Right ventricle myocardium inferior (tissue), 1 donor: ENCODE data around the gene P3H1. TPM values are rescaled to one million over a fixed set of nuclear protein-coding genes. Genes with fewer than 3 reads are reported as not detected.
"Not testable (repeated sequence)": the region's sequence is repeated elsewhere in the genome, so short reads cannot be mapped to it uniquely, and the experiment has no call there.

Source experiments
- ATAC-seq: fragments of 200-7000 bp; cut with Tn5 transposase; one replicate; pipeline ENCODE4 v1.9.1; 2020; ENCODE audit warnings: mild to moderate bottlenecking, moderate library complexity
- DNase-seq: peaks from one replicate; pipeline ENCODE4 v3.0.0; 2021; ENCODE audit errors: missing footprints
- intact Hi-C: fragments of 100-400 bp; cut with DNase I; formaldehyde crosslinking; loops from one replicate; pipeline ENCODE4 v1.11.0; 2022
- total RNA-seq: library from RNA; stranded (reverse); fragmentation: NEBNext Ultra II Directional; extraction: Animal tissue kit (Norgen Biotek cat#: 25700); gene quantifications from one replicate; pipeline ENCODE4 v1.2.1, GENCODE V29; 2021
- donor health status: DM: no; HTN: yes; CAD: no; lungs with severe emphysema.

The P3H1 gene
- total RNA-seq, 1 donor from 2014 or later, result 9.3 TPM

DNA sequence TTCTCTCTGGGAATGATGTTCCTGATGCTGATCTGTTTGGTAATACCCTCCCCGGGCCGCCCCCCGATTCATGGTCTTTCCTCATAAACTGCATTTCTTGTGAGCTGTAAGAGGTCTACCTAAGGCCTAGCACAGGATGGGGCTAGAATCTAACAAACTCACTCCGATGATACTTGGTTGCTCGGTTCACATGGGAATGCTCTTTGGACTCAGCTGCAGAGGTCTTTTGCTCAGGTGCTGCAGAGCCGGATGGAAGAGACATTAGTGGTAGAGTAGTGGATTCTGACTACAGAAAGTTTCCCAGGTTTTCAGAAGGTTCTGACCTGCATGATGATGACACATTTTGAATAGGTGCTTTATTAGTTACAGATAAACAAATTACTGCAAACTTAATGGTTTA is 9.7 kb upstream of the P3H1 start:
- intact Hi-C loops, result no loop called here
- DNase-seq, result no peak
- no peak for ATAC-seq

DNA sequence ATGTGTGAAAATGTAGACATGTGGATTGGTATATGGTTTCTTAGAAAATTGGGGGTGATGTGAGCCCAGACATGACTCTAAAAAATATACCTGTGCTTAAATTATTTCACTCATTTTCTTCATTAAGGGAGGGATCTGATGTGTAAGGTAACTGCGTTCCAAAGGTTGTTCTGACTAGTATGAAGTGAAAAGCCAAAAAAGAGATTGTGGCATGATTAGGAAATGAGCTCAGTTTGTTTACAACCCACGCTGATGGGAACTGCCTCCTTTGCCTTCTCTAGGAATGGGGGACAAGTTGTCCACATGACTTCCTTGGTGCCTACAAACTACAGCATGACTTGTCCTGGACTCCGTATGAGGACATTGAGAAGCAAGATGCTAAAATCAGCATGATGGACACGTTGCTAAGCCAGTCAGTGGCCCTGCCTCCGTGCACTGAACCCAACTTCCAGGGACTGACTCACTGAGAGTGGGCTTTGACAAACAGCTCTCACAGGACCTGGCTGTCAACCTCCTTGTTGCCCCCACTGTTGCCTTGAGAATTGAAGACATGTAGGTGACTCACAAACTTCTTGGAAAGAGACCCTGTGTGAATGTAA is 8.2 kb upstream of the P3H1 start:
- ATAC-seq (no peak), DNase-seq (no peak)
- intact Hi-C loops, result no loop called here

DNA sequence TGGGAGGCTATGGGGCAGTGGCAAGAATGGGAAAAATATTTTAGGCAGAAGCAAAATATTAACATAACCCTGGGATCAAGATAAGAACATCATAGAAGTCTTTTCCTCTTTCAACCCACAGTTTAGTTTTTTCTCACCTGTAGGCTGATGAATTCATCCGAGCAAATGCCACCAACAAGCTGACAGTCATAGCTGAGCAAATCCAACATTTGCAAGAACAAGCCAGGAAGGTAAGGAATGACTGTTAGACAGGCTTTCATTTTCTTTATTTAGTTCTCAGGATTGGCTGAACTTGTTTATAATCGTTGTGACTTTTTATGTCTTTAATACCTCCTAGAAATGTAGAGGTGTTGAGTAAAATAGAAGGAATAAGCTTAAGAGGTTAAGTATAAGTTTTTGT is 6.6 kb upstream of the P3H1 start:
- DNase-seq, result no peak
- ATAC-seq, result no peak
- intact Hi-C loops, result no loop called here

DNA sequence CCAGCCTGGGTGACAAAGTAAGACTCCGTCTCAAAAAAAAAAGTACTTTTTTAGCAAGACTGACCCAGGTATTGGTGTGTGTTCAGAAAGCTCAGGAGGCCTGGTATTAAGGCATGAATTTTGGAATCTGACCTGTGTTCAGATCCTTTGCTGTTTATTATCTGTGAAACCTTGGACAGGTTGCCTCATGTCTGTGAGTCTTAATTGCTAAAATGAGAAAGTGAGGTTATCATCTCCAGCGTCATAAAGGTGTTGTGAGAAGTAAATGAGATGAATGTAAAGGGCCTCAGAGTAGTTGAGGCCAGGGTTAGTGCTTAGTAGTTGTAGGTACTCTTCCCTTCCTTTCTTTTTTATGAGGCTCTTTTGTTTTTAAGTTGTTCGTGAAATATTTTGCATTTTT is 3.0 kb upstream of the P3H1 start:
- ATAC-seq, result no peak
- intact Hi-C loops, result no loop called here
- no peak for DNase-seq

DNA sequence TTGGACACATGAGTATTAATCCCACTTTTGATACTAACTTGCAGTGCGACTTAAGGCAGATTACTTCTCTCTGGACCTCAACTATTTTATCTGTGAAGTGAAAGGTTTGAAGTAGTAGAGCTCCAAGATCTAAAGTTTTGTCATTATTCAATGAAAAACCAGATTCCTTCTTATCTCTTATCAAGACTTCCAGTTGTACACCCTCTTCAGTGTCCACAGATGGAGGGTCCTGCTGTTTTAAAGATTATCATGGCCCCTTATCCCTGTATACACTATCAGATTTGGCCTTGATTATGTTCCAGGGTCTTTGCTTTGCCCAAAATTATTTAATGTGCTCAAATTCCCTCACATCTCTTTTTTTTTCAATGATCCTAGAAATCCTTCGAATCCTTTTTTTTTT is 1.3 kb upstream of the P3H1 start:
- intact Hi-C loops, result no loop called here
- no peak for ATAC-seq
- DNase-seq, result no peak

DNA sequence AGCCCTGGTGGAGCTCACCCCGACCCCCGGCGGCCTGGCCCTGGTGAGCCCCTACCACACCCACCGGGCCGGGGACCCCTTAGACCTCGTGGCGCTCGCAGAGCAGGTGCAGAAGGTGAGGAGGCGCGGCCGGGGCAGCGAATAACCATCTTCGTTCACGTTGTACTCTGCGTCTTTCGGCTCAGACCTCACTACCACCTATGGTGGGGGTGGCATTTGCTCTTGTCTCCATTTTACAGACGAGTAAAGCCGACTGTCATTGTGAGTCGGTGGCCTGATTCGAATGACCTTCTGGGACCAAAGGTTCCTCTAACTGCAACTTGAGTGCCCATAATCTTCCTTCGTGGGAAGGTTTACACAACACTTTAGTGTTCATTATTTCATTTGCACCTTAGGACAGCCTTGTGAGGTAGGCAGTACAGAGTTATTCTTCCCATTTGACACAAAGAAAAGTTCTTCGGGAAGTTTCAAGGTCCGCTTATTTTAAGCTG is 727 bp upstream of the P3H1 start:
- intact Hi-C loops, result loop anchor here (2.0 kb wide), 1 partner anchor 49 kb away; the partner anchor contains the start of genes ERMAP and SVBP
- DNase-seq (no peak), ATAC-seq (peak; percentile 26)

DNA sequence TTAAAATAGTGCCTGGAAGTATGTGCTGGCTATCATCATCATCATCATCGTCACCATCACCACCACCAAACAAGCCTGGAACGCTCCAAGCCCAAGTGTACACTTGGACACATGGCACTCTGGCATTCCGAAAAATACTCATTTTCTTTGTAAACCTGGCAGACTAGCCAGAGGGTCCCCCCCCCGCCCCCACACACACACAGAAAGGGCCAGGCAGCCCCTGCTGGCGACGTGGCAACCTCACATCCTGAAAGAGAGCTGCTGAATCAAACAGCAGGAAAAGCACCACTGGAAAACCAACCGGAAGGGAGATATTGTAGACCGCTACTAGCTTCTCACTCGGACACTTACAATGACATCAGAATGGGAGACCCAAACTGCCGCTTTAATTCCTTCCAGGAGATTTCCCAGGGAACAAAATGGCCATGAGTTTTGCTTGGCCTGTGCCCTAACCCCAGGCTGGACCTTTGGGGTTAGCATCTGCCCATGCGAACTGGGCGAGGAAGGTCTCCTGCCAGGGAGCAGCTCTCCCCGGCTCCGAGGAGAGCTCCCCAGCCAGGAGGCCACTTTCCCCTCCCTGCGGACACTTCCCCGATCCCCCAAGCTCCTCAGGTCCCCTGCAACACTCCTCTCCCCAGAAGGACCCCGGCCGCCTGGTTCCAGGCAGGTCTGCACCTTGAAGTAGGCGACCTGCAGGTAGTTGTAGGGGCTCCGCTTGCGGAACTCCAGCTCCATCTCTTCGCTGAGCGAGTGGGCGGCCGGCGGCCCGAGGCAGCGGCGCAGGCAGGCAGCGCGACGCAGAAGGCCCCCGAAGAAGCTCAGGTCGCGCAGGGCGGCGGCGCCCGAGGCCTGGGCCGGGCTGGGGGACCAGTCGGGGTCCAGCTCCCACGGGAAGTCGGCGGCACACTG is 742 bp downstream of the P3H1 start:
- intact Hi-C loops, result loop anchor here (2.0 kb wide), 1 partner anchor 51 kb away; the partner anchor contains the start of genes ERMAP and SVBP
- DNase-seq, result no peak
- no peak for ATAC-seq

DNA sequence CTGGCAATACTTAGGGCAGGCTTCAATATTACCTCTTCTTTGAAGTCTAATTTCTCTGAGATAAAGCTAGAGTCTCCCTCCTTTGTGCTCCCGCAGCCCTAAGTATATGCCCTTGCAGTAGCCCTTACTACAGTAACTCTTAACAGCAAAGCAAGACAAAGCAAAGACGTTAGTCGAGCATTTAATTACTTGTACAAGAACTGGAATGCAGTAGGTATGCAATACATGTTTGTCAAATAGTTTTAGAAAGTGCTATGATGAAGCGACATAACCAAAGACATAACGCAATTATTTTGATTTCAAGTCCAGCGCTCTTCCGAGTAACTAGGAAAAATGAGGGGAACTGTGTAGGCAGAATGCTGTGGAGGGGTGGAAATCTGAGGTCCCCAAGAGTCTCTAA is 1.6 kb downstream of the P3H1 start:
- ATAC-seq (no peak), DNase-seq (no peak)
- intact Hi-C loops, result no loop called here

DNA sequence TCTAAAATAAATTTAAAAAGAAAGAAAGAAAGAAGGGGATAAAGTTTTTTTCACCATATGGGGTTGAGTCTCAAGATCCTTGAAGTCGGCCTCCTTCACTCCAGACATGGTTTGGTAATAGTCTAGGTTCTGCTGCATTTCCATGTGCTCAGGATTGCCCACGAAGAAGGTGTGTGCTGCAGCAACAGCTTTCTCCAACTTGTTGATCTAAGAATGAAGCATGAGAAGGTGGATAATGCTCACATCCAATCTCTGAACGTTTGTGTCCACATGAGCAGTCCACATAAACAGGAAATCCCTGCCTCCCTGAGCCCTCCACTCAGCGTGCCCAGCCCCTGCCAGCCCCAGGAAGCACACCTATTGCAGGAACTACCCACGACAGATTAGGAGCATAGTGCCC is 4.6 kb downstream of the P3H1 start:
- ATAC-seq (no peak), DNase-seq (no peak)
- intact Hi-C loops, result no loop called here

DNA sequence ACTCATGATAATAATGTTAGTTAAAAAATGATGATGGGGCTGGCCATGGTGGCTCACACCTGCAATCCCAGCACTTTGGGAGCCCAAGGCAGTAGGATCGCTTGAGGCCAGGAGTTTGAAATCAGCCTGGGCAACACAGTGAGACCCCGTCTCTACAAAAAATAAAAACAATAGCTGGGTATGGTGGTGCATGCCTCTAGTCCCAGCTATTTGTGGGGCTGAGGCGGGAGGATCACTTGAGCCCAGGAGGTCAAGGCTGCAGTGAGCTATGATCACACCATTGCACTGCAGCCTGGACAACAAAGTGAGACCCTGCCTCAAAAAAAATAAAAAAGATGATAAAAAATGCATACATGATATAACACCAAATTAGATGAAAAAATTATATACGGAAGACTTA is 5.3 kb downstream of the P3H1 start:
- intact Hi-C loops, result no loop called here
- no peak for ATAC-seq
- DNase-seq, result no peak

DNA sequence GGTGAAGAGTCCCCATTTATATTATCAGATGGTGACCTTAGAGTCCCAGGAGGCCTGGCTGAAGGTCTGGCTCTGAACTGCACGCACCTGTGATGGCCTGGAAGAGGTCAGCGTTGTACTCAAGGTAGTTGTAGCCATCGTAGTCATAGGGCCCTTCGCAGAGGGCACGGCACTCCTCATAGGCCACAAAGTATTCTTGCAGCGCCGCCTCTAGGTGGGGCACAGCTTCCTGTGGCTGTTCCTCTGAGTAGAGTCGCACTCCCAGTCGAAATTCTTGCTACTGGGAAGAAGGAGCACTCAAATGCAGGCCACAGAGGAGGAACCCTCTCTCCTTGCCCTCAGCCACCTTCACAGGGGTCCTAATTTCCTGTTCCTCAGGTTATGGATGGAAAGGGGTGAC is 7.7 kb downstream of the P3H1 start:
- ATAC-seq (no peak), DNase-seq (no peak)
- intact Hi-C loops, result no loop called here

DNA sequence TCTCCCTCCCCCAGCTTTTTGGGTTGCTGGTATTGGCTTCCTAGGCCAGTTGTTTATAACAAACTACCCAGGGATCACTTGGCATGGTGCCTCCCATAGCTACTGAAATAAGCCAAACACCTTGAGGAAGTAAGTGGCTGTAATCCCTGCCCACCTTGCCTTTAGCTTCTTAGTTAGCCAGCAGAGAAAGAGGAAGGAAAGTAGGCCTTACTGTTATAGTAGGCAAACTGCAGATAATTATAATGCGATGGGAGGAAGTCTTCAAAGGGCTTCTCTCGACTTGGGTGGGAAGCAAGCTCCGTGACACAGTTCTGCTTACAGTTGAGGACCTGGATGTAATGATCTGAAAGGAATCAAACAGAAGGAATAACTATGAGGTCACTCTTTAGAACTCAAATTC is 8.2 kb downstream of the P3H1 start:
- no peak for ATAC-seq
- intact Hi-C loops, result no loop called here
- no peak for DNase-seq

DNA sequence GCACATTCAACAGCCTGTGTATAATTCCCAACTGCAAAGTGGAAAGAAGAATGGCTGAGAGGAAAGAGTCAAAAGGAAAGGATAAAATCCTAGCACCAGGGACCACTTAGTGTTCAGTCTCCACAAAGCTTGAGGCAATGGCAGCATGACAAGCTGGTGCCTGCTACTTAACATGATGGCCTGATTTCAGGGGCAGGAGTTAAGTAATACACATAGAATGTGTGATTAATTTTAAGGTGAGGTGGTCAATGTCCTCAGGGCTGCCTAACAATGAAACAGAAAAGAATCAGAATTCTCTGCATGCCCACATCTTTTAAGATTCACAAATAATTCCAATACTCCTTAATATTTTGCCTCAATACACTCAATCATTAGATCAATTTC is 8.9 kb downstream of the P3H1 start:
- no peak for ATAC-seq
- no peak for DNase-seq
- intact Hi-C loops, result no loop called here

DNA sequence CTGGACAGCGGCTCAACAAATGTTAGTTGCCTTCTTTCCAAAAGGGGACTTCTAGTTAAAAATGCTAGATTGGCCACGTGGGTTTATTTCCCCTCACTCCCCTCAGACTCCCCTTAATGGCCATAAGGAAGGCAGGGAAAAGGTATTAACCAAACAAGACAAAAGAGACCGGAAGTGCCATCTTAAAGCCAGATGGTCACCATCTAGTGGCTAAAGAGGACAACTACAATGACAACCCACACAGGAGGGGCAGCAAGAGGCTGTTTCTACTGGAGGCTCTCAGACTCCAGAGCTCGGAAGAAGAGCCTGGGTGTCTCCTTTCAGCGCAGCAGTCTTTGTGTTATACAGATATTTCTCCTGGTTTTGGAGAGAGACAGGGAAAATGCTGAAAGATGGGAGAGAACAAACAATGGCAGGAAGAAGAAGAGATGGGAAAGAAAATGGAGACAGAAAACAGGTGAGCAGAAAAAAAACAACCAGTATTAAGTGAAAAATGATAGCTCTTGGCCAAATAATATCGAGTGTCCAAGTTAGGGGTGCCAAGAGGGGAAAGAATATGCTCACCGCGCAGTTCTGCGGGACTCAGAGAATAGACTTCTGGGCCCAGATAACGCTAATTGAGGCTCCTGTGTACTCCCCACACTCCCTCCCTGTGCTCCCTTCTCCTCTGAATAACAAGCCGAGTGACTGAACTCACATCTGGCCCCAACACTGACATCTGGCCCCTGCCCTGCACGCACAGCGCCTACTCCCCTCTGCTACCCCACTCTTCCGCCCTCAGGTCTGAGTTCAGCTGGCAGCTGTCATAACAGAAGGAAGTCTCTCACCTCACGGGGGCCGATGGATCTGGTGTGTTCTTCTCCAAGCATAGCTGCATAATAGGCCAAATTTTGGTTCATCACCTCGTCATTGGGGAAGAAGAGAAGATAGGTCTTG is 9.6 kb downstream of the P3H1 start:
- intact Hi-C loops, result no loop called here
- DNase-seq (no peak), ATAC-seq (no peak)

DNA sequence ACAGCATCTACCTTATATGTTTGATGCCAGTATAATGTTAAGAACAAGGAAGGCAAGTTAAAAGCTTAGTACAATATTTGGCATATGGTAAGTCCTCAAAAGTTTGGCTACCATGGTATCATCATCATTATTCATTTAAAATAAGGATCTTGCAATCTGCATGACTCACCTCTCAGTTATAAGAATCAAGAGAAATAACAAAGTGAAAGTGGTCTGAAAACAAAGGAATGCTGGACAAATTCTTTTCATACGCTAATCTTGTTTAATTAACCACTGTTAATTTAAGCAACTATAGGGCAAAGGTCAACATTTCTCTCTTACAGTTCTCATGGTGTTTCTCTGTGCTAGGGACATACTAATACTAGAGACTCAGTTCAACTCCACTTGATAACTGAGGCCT is 13.8 kb downstream of the P3H1 start:
- DNase-seq, result no peak
- no peak for ATAC-seq
- intact Hi-C loops, result no loop called here

DNA sequence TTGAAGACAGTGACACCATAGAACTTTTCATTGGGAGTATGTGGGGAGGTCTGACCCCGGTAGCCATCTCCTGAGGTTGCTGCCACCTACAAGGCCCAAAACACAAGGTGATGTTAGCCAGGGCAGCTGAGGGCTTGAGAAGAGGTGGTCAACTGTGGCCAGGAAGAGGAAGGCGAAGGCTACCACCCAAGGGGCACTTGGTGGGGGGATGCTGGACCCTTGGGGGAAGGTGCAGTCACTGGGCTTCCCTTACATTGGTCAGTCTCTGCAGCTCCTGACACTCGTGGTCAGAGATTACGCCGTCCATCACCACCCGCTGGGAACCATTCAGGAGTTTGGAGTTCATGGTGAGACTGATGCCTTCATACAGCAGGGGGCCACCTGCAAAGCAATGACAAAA is 14.5 kb downstream of the P3H1 start:
- ATAC-seq (no peak), DNase-seq (no peak)
- intact Hi-C loops, result no loop called here

DNA sequence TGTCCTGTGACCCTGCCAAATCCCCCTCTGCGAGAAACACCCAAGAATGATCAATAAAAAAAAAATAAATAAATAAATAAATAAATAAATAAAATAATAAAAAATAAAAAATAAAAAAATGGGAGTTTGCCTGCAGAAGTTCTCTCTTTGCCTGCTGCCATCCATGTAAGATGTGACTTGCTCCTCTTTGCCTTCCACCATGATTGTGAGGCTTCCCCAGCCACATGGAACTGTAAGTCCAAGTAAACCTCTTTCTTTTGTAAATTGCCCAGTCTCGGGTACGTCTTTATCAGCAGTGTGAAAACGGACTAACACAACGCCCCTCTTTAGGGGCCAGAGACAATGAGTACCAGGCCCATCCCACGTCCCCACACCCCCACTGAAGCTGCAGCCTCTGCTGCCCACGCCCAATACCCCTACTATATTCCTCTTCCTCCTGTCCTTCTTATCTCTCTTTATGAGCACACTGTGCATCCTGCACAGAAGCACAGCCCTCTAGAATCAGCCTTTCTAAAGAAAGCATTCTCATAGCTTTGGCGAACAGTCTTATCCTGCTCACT is 15.2 kb downstream of the P3H1 start:
- ATAC-seq, DNase-seq, intact Hi-C loops: not testable (repeated sequence)

DNA sequence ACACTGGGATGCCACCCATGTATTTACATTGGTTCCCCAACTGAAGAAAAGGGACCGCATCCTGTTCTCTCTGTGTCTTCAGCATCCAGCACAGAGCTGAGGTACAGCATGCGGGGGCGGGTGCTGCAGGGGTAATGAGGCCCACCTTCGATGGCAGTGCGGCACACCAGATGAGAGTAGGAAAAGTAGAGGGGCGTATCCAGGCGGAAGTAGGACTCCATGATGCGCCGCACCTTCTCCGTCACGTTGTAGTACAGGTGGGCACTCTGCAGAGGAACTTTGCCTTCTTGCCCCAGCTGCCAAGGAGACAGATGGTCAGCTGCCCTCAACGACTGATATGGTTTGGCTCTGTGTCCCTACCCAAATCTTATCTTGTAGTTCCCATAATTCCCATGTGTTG is 16.8 kb downstream of the P3H1 start:
- DNase-seq, result no peak
- ATAC-seq, result no peak
- intact Hi-C loops, result no loop called here
